WTC11 (cell line): ENCODE results near the gene TUBA4B. TPM values are rescaled to one million over a fixed set of nuclear protein-coding genes. Genes with fewer than 3 reads are reported as not detected.

Experiments used
- ATAC-seq: fragments of 200-7000 bp; cut with Tn5 transposase; 2 replicates; pipeline ENCODE4 v1.10.0; 2021; ENCODE audit warnings: mild to moderate bottlenecking, moderate library complexity
- CTCF ChIA-PET: fragments of 300-600 bp; sonication (Branson Sonifier 250); formaldehyde crosslinking; loops from one replicate; lab custom pipeline; 2021; ENCODE audit warnings: antibody characterized with exemption; lab: Charles Lee
- POLR2A ChIA-PET: fragments of 350-600 bp; sonication (Branson Sonifier 250); formaldehyde crosslinking; loops from one replicate; lab custom pipeline; 2021; ENCODE audit warnings: antibody characterized with exemption; lab: Charles Lee
- DNase-seq: peaks from one replicate; pipeline ENCODE4 v3.0.0; 2021; ENCODE audit warnings: low spot score
- H3K27ac Mint-ChIP-seq: 2 replicates; pipeline ENCODE4 v1.8.0; 2021; ENCODE audit warnings: mixed read lengths
- H3K27me3 Mint-ChIP-seq: 2 replicates; pipeline ENCODE4 v1.8.0; 2021; ENCODE audit warnings: low read depth, mild to moderate bottlenecking, moderate library complexity, mixed read lengths
- H3K36me3 Mint-ChIP-seq: 2 replicates; pipeline ENCODE4 v1.8.0; 2021; ENCODE audit warnings: mixed read lengths
- H3K4me1 Mint-ChIP-seq: 2 replicates; pipeline ENCODE4 v1.8.0; 2022; ENCODE audit warnings: mixed read lengths
- H3K4me3 Mint-ChIP-seq: 2 replicates; pipeline ENCODE4 v1.8.0; 2021; ENCODE audit warnings: mild to moderate bottlenecking, moderate library complexity, mixed read lengths
- H3K9me3 Mint-ChIP-seq: 2 replicates; pipeline ENCODE4 v1.8.0; 2021; ENCODE audit warnings: mixed read lengths
- ATF1 ChIP-seq: sonication (generic); formaldehyde crosslinking; IDR thresholded peaks from 2 replicates; pipeline ENCODE4 v1.8.1; 2023; ENCODE audit warnings: mild to moderate bottlenecking, moderate library complexity, missing genetic modification reagents
- CDX4 ChIP-seq: fragments of 250-450 bp; sonication (Bioruptor Pico); IDR thresholded peaks from 2 replicates; pipeline ENCODE4 v1.9.0; 2021; ENCODE audit warnings: moderate library complexity, mild to moderate bottlenecking, inconsistent platforms, borderline replicate concordance
- E2F5 ChIP-seq: sonication (generic); formaldehyde crosslinking; IDR thresholded peaks from 2 replicates; pipeline ENCODE4 v1.8.1; 2022; ENCODE audit warnings: mild to moderate bottlenecking, moderate library complexity, missing genetic modification reagents
- FOXJ3 ChIP-seq: sonication (generic); formaldehyde crosslinking; IDR thresholded peaks from 2 replicates; pipeline ENCODE4 v1.9.0; 2021; ENCODE audit warnings: missing genetic modification reagents, mild to moderate bottlenecking, borderline replicate concordance
- FOXK1 ChIP-seq: sonication (generic); formaldehyde crosslinking; IDR thresholded peaks from 2 replicates; pipeline ENCODE4 v1.8.0; 2022; ENCODE audit warnings: mild to moderate bottlenecking, moderate library complexity, missing genetic modification reagents
- HMGXB4 ChIP-seq: sonication (generic); formaldehyde crosslinking; IDR thresholded peaks from 2 replicates; pipeline ENCODE4 v1.8.1; 2023; ENCODE audit warnings: mild to moderate bottlenecking, moderate library complexity, missing genetic modification reagents
- IRF2 ChIP-seq: sonication (generic); formaldehyde crosslinking; IDR thresholded peaks from 2 replicates; pipeline ENCODE4 v1.8.0; 2022; ENCODE audit warnings: low read depth, missing genetic modification reagents, borderline replicate concordance
- JAZF1 ChIP-seq: fragments of 250-450 bp; sonication (Bioruptor Pico); IDR thresholded peaks from 2 replicates; pipeline ENCODE4 v1.9.0; 2021; ENCODE audit warnings: moderate library complexity, mild to moderate bottlenecking, inconsistent platforms
- KAT7 ChIP-seq: sonication (generic); formaldehyde crosslinking; IDR thresholded peaks from 2 replicates; pipeline ENCODE4 v1.8.1; 2023; ENCODE audit warnings: missing genetic modification reagents, mild to moderate bottlenecking, borderline replicate concordance
- MAX ChIP-seq: sonication (generic); formaldehyde crosslinking; IDR thresholded peaks from 2 replicates; pipeline ENCODE4 v1.8.0; 2022; ENCODE audit warnings: mild to moderate bottlenecking, missing genetic modification reagents
- MXD4 ChIP-seq: fragments of 250-450 bp; sonication (Bioruptor Pico); IDR thresholded peaks from 2 replicates; pipeline ENCODE4 v1.8.0; 2021; ENCODE audit warnings: mild to moderate bottlenecking, moderate library complexity, borderline replicate concordance
- NR2C2 ChIP-seq: sonication (generic); formaldehyde crosslinking; IDR thresholded peaks from 2 replicates; pipeline ENCODE4 v1.8.0; 2022; ENCODE audit warnings: mild to moderate bottlenecking, missing genetic modification reagents
- SOX15 ChIP-seq: fragments of 250-450 bp; sonication (Bioruptor Pico); IDR thresholded peaks from 2 replicates; pipeline ENCODE4 v1.9.0; 2021; ENCODE audit warnings: mild to moderate bottlenecking
- USF1 ChIP-seq: sonication (generic); formaldehyde crosslinking; IDR thresholded peaks from 2 replicates; pipeline ENCODE4 v1.8.0; 2022; ENCODE audit warnings: mild to moderate bottlenecking, missing genetic modification reagents
- ZBTB43 ChIP-seq: sonication (generic); formaldehyde crosslinking; IDR thresholded peaks from 2 replicates; pipeline ENCODE4 v1.8.1; 2023; ENCODE audit warnings: mild to moderate bottlenecking, missing genetic modification reagents
- ZNF121 ChIP-seq: sonication (generic); formaldehyde crosslinking; IDR thresholded peaks from 2 replicates; pipeline ENCODE4 v1.8.0; 2023; ENCODE audit warnings: missing genetic modification reagents
- ZNF219 ChIP-seq: sonication (generic); formaldehyde crosslinking; IDR thresholded peaks from 2 replicates; pipeline ENCODE4 v1.8.0; 2023; ENCODE audit warnings: missing genetic modification reagents, mild to moderate bottlenecking, borderline replicate concordance
- ZNF232 ChIP-seq: sonication (generic); formaldehyde crosslinking; IDR thresholded peaks from 2 replicates; pipeline ENCODE4 v1.8.0; 2022; ENCODE audit warnings: mild to moderate bottlenecking, missing genetic modification reagents
- ZNF263 ChIP-seq: sonication (generic); formaldehyde crosslinking; IDR thresholded peaks from 2 replicates; pipeline ENCODE4 v1.8.1; 2022; ENCODE audit warnings: low read depth, mild to moderate bottlenecking, moderate library complexity, missing genetic modification reagents
- ZNF416 ChIP-seq: fragments of 250-450 bp; sonication (Bioruptor Pico); IDR thresholded peaks from 2 replicates; pipeline ENCODE4 v1.9.0; 2021; ENCODE audit warnings: mild to moderate bottlenecking, inconsistent platforms
- ZNF425 ChIP-seq: fragments of 250-450 bp; sonication (Bioruptor Pico); conservative IDR thresholded peaks from 2 replicates; pipeline ENCODE4 v1.9.0; 2021; ENCODE audit warnings: mild to moderate bottlenecking
- total RNA-seq: library from RNA; stranded (reverse); gene quantifications from 3 replicates; pipeline ENCODE4 v1.2.3, GENCODE V29; 2021

TUBA4B gene
- total RNA-seq, 1 experiment from 2014 or later: 0.20 TPM

GRCh38 chr2:219210196-219210885 lies 42.7 kb upstream of the TUBA4B start (continued):
- TF ChIP-seq CDX4 (CRISPR knock-in tag): no peak

- TF ChIP-seq ZNF232 (no peak), SOX15 (CRISPR knock-in tag) (no peak), ZNF219 (no peak), E2F5 (CRISPR knock-in tag) (no peak), HMGXB4 (CRISPR knock-in tag) (no peak), USF1 (no peak), MXD4 (no peak), FOXJ3 (CRISPR knock-in tag) (no peak), ZBTB43 (CRISPR knock-in tag) (no peak), ZNF416 (CRISPR knock-in tag) (no peak), NR2C2 (CRISPR knock-in tag) (no peak), IRF2 (no peak), ZNF263 (no peak), JAZF1 (CRISPR knock-in tag) (no peak), ZNF121 (CRISPR knock-in tag) (no peak), MAX (CRISPR knock-in tag) (no peak)
- TF ChIP-seq, all 79 proteins: peak for 0
- no peaks in the 10 kb centered on the region for H3K27me3 Mint-ChIP-seq
- H3K27ac Mint-ChIP-seq: no peak overlapping the region
- H3K36me3 Mint-ChIP-seq: peaks cover 59% of the 10 kb centered on the region
- no peaks in the 10 kb centered on the region for H3K9me3 Mint-ChIP-seq
- H3K4me1 Mint-ChIP-seq: peaks cover 7% of the 10 kb centered on the region
- DNase-seq (no peak), ATAC-seq (no peak)
- ChIA-PET POLR2A (no interaction called here), CTCF (interaction anchor here (0.5 to 1.0 kb wide), 4 partner anchors 19 to 181 kb away, joined by 3 to 7 read pairs (median 4); partner anchors contain the start of gene CNPPD1)
- no peak overlapping the region for H3K4me3 Mint-ChIP-seq
Measured at GRCh38 chr2:219210886-219211362, 42.1 kb upstream of the TUBA4B start.

- H3K27ac Mint-ChIP-seq: no peak overlapping the region
- TF ChIP-seq ZNF425 (CRISPR knock-in tag) (no peak), ATF1 (no peak), KAT7 (no peak), NR2C2 (CRISPR knock-in tag) (no peak), ZNF263 (no peak), FOXK1 (CRISPR knock-in tag) (no peak)
- TF ChIP-seq, all 79 proteins: peak for 0
- CTCF ChIA-PET: no interaction called here
Measured at GRCh38 chr2:219213026-219213415, 40.0 kb upstream of the TUBA4B start.

More at GRCh38 chr2:219213026-219213415, 40.0 kb upstream of the TUBA4B start:
- Mint-ChIP-seq H3K27me3 (no peaks in the 10 kb centered on the region), H3K4me1 (peaks cover 16% of the 10 kb centered on the region), H3K4me3 (no peak overlapping the region), H3K9me3 (no peaks in the 10 kb centered on the region), H3K36me3 (peaks cover 59% of the 10 kb centered on the region)
- no peak for ATAC-seq
- DNase-seq: no peak
- POLR2A ChIA-PET: no interaction called here
